Activated CD4-positive, alpha-beta T cell treated with anti-CD3 and anti-CD28 coated beads, Interleukin-2, Interleukin-4, amounts not matched to agents 100 ng/mL and 50 ng/mL, durations not matched to agents 16 hours and 8 hours (primary cell): ENCODE data around the gene TLE2.
"Not testable (repeated sequence)": the region's sequence is repeated elsewhere in the genome, so short reads cannot be mapped to it uniquely, and the experiment has no call there.

Source experiments
- DNase-seq: peaks from one replicate; pipeline ENCODE4 v3.0.0-alpha.2; 2020; ENCODE audit warnings: low spot score

Gene TLE2

GRCh38 chr19:3055741-3056416 lies 26.8 kb upstream of the TLE2 start:
- no peak for DNase-seq

DNA sequence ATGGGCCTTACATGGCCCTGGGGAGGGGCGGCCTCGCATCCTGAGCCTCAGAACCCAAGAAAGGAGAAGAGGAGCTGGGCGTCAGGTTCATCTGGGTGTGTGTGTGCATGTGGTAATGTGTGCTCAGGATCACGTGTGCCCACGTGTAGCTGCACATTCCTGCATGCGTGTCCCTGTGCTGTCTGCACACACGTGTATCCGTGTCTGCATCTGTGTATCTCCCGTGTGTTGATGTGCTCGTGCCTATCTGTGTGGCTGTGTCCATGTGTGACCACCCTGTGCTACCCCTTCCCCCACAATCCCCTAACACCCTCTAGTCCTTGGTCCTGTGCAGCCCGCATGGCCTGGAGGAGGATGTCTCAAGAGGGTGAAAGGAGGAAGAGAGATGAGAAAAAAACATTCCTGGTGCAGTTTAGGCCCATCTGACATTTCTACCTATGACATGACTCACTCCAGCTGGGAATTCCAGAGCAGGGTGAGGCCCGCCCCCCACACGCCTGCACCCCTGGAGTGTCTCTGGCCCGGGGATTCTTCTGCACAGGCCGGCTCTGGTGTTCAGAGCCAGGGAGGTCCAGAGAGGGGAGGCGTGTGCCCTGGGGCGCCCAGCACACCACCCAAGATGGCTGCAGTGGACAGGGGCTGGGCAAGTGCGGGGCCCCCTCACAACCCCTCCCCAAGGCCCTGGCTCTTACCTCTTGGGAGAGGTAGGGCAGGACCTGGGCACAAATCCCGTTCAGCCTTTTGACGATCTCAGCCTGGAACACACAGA lies 26.1 kb upstream of the TLE2 start:
- no peak for DNase-seq

DNA sequence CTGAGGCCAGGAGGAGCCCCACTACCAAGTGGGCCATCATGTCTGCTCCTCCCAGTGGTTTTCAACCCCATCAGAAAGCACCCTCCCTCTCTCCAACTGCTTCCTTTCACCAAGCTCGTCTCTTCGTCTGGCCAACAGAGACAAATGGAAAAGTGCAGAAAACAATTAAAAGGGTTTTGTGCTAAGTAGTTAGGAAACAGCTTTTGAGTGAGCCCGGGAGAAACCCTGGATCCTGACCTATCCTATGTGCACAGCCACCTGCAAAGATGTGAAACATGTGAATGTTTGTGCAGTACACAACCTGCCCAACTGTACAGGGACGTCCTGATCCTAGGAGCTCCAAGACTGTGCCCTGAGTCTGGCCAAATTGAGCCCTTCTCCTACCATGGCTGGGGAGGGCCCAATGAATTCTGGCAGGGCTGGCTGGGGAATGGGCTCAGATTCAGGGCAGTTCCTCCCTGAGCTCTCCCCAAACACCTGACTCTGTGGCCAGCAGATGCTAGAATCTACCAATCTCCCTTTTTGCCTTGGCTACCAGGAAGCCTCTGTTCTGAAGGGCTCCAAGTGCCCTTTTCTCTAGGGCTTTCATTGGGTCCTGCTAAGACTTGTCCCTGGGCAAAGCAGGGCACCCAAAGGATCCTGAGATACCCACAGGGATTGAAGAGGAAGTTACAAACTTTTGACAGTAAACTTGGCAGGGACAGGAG lies 25.3 kb upstream of the TLE2 start:
- no peak for DNase-seq

DNA sequence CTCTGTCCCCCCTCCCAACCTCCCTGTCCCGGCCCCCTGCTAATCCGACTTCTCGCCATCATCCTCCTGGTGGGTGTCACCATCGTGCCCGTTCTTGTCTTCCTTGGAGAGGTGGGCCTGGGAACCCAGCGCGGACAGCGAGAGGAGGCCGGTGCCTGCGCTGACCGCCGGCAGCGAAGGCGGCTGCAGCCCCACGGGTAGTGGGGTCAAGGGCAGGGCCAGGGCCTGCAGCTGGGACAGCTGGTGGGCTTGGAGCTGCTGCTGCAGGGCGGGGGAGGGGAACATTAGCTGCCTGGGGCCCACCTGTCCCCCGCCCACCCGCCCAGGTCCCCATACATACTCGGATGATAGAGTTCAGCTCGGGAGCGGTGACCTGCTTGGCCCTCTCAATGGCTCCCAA lies 24.7 kb upstream of the TLE2 start:
- DNase-seq = no peak

DNA sequence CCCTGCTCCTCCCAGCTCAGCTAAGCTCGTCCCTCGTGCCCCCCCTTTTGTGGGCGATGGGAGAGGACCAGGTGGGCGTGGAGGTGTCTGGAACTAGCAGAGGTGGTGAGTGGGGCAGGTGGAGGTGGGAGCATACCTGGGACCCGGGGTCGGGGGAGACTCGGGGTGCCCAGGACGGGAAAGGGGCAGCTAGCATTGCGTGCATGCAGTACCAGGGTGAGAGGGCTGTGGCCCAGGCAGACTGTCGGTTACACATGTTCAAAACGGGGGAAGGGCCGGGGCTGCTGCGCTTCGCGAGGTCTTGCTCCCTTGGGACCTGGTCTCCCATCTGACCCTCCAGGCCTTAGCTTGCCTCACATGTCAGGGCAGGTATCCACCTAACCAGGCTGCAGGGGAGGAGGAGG lies 24.1 kb upstream of the TLE2 start:
- DNase-seq = no peak

GRCh38 chr19:3050016-3050415 lies 20.9 kb upstream of the TLE2 start:
- not testable (repeated sequence) for DNase-seq

DNA sequence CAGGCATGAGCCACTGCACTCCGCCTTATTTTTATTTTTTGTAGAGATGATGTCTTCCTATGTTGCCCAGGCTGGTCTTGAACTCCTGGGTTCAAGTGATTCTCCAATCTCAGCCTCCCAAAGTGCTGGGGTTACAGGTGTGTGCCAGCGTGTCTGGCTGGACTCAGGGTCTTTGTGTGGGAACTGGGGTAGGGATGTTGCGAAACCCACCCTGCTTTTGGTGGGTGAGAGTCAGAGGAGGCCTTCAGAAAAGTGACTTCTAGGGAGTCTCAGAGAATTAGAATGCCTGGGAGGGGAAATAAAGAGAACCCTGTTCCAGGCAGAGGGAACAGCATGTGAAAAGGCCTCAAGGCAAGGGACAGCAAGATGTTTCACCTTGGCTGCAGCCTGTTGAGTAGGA lies 20.0 kb upstream of the TLE2 start:
- no peak for DNase-seq

- no peak for DNase-seq
Measured at GRCh38 chr19:3048190-3048533, 19.1 kb upstream of the TLE2 start.

GRCh38 chr19:3047496-3048189 lies 18.6 kb upstream of the TLE2 start:
- DNase-seq = no peak

- DNase-seq = no peak
Measured at GRCh38 chr19:3046698-3047495, 17.8 kb upstream of the TLE2 start.

DNA sequence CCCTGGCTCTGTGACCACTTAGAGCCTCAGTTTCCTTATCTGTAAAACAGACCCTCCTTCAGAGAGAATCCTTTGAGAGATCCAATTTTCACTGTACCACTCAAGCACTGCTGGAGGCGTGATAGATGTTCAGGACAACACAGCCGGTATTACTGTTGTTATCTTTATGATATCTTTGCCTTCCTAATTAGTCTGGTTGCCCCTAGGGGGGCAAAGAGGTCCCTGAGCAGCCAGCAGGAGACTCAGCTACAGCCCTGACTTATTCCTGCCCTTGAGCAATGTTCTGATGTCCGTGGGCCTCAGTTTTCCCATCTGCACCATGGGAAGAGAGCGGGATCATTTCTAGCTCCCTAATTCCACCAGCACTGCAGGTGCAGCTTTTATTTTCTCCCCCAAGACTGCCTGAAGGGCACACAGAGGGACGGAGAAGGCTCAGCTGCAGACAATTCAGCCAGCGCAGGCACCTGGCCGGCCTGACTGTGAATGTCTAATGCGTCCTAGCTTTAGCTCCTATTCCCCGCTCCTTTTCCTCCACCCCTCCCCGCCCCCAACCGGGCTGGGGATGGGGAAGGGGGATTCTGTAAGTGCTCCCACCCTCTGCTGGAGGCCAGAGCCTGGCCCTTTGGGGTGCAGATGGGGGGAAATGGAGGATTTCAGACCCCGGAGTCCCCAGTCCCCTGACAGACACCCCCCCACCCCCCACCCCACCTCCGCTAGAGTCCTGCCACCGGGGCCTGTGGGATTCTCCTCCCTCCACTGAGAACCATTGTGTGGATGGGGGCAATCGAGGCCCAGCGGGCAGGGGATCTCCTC lies 17.0 kb upstream of the TLE2 start:
- no peak for DNase-seq

- no peak for DNase-seq
Measured at GRCh38 chr19:3045191-3045590, 16.1 kb upstream of the TLE2 start.

- no peak for DNase-seq
Measured at GRCh38 chr19:3042621-3043267, 13.7 kb upstream of the TLE2 start.

DNA sequence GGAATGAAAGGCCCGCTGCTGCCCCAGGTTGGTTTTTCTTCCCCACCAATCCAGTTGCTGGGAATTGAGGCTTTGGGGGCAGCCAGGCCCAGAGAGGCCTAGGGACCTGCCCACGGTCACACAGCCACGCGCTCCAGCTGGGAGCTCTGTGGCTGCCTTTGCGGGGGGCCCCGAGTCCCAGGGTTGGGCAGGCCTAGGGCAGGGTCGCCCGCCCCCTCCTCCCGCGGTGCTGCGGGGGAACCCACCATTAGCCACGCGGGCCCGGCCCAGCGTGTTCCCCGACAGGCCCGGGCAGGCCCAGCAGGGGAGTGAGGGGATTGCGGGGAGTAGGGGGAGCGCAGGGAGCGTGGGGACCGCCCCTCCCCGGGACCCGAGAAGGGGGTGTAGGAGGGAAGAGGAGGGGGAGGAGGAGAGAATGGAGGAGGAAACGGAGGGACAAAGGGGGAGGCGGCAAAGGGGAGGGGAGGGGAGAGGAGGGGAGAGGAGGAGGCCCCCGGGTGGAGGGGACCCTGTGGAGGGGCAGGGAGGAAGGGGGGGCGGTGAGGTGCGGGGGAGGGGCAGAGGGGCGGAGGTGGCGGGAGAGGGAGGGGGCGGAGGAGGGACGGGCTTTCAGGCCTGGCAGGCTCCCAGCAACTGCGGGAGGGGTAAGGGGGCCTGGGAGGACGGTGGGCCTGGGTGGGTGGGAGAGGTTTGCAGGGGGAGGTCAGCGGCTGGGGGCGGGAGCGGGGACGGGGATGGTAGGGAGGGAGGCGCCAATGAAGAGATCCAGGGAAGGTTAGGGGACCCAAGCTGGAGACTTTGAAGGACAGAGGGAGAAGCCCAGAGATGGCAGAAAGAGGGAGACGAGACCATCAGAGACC lies 12.9 kb upstream of the TLE2 start:
- DNase-seq = no peak

- no peak for DNase-seq
Measured at GRCh38 chr19:3041327-3041726, 12.2 kb upstream of the TLE2 start.

DNA sequence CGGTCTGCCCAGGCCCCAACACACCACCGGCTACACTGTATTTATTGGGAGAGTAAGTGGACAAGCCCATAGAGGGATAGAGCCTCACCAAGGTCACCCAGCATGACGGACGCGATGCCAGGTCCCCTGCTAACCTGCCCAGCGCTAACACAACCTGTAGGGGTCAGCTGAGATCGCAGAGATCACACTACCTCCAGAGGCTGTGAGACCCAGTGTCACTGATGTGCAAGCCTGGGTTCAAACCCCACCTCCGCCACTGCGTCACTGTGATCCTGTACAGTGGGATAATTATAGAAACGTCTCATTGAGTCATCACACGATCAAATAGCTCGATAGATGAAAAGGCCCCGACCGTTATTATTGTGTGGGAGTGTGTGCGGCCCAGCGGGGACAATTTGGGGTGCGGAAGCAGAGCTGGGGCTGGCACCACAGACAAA lies 10.6 kb upstream of the TLE2 start:
- no peak for DNase-seq

GRCh38 chr19:3039125-3039524 lies 10.0 kb upstream of the TLE2 start:
- DNase-seq = no peak

GRCh38 chr19:3038214-3038613 lies 9.1 kb upstream of the TLE2 start:
- DNase-seq = no peak

GRCh38 chr19:3036977-3037544 lies 8.0 kb upstream of the TLE2 start:
- not testable (repeated sequence) for DNase-seq
